RPMI7951 (cell line): ENCODE results near the gene ACACB. TPM values are rescaled to one million over a fixed set of nuclear protein-coding genes. Genes with fewer than 3 reads are reported as not detected.

Experiments
- DNase-seq: peaks from one replicate; pipeline ENCODE4 v3.0.0-alpha.2; 2012; ENCODE audit warnings: low read depth
- total RNA-seq: library from RNA; depleted of rRNA; stranded (reverse); fragments of >200 nt; shearing (Covaris generic); gene quantifications from 2 replicates; pipeline ENCODE4 v1.2.3, GENCODE V29; 2014

Gene ACACB
- total RNA-seq, 1 experiment from 2014 or later: 7.6 TPM

GRCh38 chr12:109173443-109174240 lies 57.3 kb downstream of the ACACB start:
- DNase-seq: no peak

- no peak for DNase-seq
Measured at GRCh38 chr12:109174468-109174867, 58.1 kb downstream of the ACACB start.

GRCh38 chr12:109178532-109178931 lies 62.1 kb downstream of the ACACB start:
- no peak for DNase-seq

- DNase-seq: no peak
Measured at GRCh38 chr12:109179927-109180326, 63.5 kb downstream of the ACACB start.

GRCh38 chr12:109182041-109182839 lies 65.9 kb downstream of the ACACB start:
- peak; percentile 57 for DNase-seq

GRCh38 chr12:109185441-109185840 lies 69.1 kb downstream of the ACACB start:
- DNase-seq: no peak

GRCh38 chr12:109186993-109187653 lies 70.7 kb downstream of the ACACB start:
- DNase-seq: no peak

- no peak for DNase-seq
Measured at GRCh38 chr12:109188108-109188712, 71.8 kb downstream of the ACACB start.

- DNase-seq: no peak
Measured at GRCh38 chr12:109189291-109189690, 72.9 kb downstream of the ACACB start.

- DNase-seq: peak; percentile 64
Measured at GRCh38 chr12:109191621-109192250, 75.3 kb downstream of the ACACB start.

GRCh38 chr12:109192358-109192757 lies 76.0 kb downstream of the ACACB start:
- peak; percentile 78 for DNase-seq

- DNase-seq: no peak
Measured at GRCh38 chr12:109193896-109194295, 77.5 kb downstream of the ACACB start.

- DNase-seq: no peak
Measured at GRCh38 chr12:109196332-109196731, 79.9 kb downstream of the ACACB start.

GRCh38 chr12:109197327-109197726 lies 80.9 kb downstream of the ACACB start:
- no peak for DNase-seq

GRCh38 chr12:109199324-109199723 lies 82.9 kb downstream of the ACACB start:
- no peak for DNase-seq

GRCh38 chr12:109200825-109201495 lies 84.6 kb downstream of the ACACB start:
- DNase-seq: no peak

- DNase-seq: no peak
Measured at GRCh38 chr12:109201496-109201885, 85.1 kb downstream of the ACACB start.

GRCh38 chr12:109202770-109203169 lies 86.4 kb downstream of the ACACB start:
- no peak for DNase-seq

GRCh38 chr12:109203480-109203879 lies 87.1 kb downstream of the ACACB start:
- DNase-seq: no peak

GRCh38 chr12:109209082-109209481 lies 92.7 kb downstream of the ACACB start:
- no peak for DNase-seq
